Measurements from ENCODE around the gene ANK2.

Gene ANK2

GRCh38 chr4:113116414-113117357 lies 67.2 kb downstream of the ANK2 start:
- no peak for TF ChIP-seq CTCF (IDR thresholded peaks at IDR 0.05)
- H3K27ac ChIP-seq = no peak overlapping the region
- DNase-seq (ENCODE audit: low spot score) = no peak
- peak overlapping the region; percentile 20 for H3K4me3 ChIP-seq

DNA sequence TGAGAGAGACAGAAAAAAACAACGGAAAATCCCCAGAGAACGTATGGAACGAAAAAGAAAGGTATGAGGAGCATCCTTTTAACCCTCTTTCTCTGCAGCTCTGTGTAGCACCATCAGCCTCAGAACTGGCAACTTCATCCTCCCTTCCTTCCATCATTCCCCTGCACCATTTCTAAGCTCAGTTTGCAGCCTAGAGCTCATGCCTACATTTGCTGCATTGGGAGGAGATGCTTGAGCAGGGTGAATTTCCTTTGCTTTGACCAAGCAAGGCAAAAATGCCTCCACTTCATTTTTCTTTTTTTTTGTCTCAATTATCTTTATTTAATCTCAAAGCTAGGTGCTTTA lies 67.9 kb downstream of the ANK2 start:
- no peak for DNase-seq (ENCODE audit: low spot score)
- no peak overlapping the region for H3K27ac ChIP-seq
- no peak overlapping the region for H3K4me3 ChIP-seq
- no peak for TF ChIP-seq CTCF (IDR thresholded peaks at IDR 0.05)

GRCh38 chr4:113122066-113122465 lies 72.6 kb downstream of the ANK2 start:
- no peak overlapping the region for H3K27ac ChIP-seq
- TF ChIP-seq CTCF (IDR thresholded peaks at IDR 0.05) = no peak
- no peak overlapping the region for H3K4me3 ChIP-seq
- no peak for DNase-seq (ENCODE audit: low spot score)

GRCh38 chr4:113125418-113125817 lies 76.0 kb downstream of the ANK2 start:
- no peak overlapping the region for H3K27ac ChIP-seq
- TF ChIP-seq CTCF (IDR thresholded peaks at IDR 0.05) = no peak
- H3K4me3 ChIP-seq = no peak overlapping the region
- no peak for DNase-seq (ENCODE audit: low spot score)

DNA sequence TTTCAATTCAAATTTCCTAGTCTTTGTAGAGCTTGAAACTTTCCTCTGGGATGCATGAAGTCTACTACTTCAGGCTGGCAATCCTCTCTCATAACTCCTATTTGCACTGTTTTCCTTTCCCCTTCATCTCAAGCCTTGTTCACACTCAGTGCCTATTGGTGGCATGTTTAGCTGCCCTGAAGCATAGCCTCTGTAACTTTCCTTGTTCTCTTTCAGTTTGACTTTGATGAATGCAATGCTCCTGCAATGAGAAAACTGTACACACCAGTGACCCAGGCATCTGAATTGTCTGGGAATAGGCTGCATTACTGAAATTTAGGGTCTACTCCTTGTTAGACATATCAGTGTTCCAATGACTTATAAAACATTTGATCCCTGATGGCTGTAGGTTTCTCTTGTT lies 81.7 kb downstream of the ANK2 start:
- Histone ChIP-seq H3K27ac (no peak overlapping the region), H3K4me3 (no peak overlapping the region)
- DNase-seq (ENCODE audit: low spot score) = no peak
- TF ChIP-seq CTCF (IDR thresholded peaks at IDR 0.05) = no peak

DNA sequence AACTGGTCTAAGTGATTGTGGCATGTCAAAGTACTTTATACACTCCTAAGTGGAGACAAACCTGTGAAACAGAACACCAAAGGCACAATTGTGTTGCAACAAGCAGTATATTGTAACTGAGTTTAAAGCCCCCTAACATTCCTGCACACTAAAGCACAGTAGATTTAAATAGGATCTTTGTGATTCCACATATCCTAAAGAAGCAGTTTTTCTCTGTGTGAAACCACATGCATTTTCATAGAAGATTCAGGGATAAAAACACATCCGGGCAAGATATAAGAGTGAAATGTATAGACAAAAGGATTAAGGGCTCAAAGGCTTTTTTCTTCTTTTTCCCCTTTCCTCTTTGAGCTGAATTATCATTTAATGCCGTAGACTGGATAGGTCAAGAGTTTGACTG lies 82.2 kb downstream of the ANK2 start:
- Histone ChIP-seq H3K27ac (no peak overlapping the region), H3K4me3 (no peak overlapping the region)
- DNase-seq (ENCODE audit: low spot score) = no peak
- no peak for TF ChIP-seq CTCF (IDR thresholded peaks at IDR 0.05)

GRCh38 chr4:113141901-113142346 lies 92.5 kb downstream of the ANK2 start:
- H3K4me3 ChIP-seq = no peak overlapping the region
- no peak overlapping the region for H3K27ac ChIP-seq
- DNase-seq (ENCODE audit: low spot score) = no peak
- TF ChIP-seq CTCF (IDR thresholded peaks at IDR 0.05) = no peak

All from coronary artery (tissue), 2 donors.